Activated T-helper 17 cell treated with anti-CD3 and anti-CD28 coated beads, Interleukin-2, amount 50 U/mL, for 72 hours (primary cell): ENCODE measurements around the gene ERP29. TPM values are rescaled to one million over a fixed set of nuclear protein-coding genes. Genes with fewer than 3 reads are reported as not detected.

Experiments used
- ATAC-seq: fragments of 150-1000 bp; cut with Tn5 transposase; replicated peaks from 2 replicates; pipeline ENCODE4 v1.10.0; 2021; ENCODE audit warnings: mild to moderate bottlenecking, moderate library complexity
- H3K27ac Mint-ChIP-seq: one replicate; pipeline ENCODE4 v1.8.0; 2022; ENCODE audit warnings: mixed read lengths
- H3K27me3 Mint-ChIP-seq: one replicate; pipeline ENCODE4 v1.8.0; 2022; ENCODE audit warnings: mixed read lengths
- H3K36me3 Mint-ChIP-seq: one replicate; pipeline ENCODE4 v1.8.0; 2022; ENCODE audit warnings: low read depth, mild to moderate bottlenecking, mixed read lengths
- H3K4me1 Mint-ChIP-seq: one replicate; pipeline ENCODE4 v1.8.0; 2022; ENCODE audit warnings: mixed read lengths
- H3K4me3 Mint-ChIP-seq: one replicate; pipeline ENCODE4 v1.8.0; 2022; ENCODE audit warnings: mild to moderate bottlenecking, mixed read lengths
- H3K9me3 Mint-ChIP-seq: one replicate; pipeline ENCODE4 v1.8.0; 2022; ENCODE audit warnings: mixed read lengths
- total RNA-seq, 2 donors: library from RNA; stranded (reverse); gene quantifications; one replicate each; pipeline ENCODE4 v1.2.3, GENCODE V29; 2022

ERP29 gene
- 10 to 100 TPM; 68.5 to 93.0 TPM for total RNA-seq

DNA sequence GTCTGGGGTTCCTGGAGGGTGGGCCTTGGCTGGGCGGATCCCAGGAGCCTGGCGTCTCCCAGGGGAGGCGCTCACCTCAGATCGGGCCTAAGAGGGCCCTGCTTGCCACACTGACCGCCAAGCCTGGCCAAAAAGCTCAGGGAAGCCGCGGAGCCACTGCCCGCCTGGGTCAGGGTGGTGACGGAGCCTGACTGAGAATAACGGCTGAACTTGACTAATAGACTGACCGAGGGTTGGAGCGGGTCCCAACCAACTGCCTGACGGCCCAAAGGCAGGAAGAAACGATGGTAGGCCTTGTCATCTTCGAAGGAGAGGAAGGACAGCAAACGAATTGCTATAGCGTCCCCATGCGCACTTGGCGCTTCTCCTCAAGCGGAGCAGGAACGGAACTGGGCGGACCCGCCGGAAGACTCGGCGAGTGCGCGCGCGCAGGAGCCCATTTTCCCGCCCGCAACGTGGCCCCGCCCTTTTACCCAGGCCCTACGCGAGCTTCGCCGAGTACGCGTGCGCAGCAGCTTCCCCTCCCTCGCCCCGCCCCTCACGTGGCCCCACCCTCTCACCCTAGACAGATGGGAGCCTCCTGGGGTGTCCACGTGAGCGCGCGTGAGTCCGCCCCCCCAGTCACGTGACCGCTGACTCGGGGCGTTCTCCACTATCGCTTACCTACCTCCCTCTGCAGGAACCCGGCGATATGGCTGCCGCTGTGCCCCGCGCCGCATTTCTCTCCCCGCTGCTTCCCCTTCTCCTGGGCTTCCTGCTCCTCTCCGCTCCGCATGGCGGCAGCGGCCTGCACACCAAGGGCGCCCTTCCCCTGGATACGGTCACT, at the start of gene ERP29, which contains the start of gene TMEM116:
Gene ERP29, plus strand, starts transcription at position 652 of the 826 bp plus-strand sequence. Its CDS starts 40 bp downstream, at position 692.
Gene TMEM116, minus strand, starts transcription at position 391 of the 826 bp plus-strand sequence. CDS start 7,895 bp downstream, outside the sequence.
- H3K9me3 Mint-ChIP-seq = no peaks in the 10 kb centered on the region
- peak within 1 kb of the TSS; percentile 92 for H3K27ac Mint-ChIP-seq
- ATAC-seq = peak; percentile 83
- H3K27me3 Mint-ChIP-seq = no peaks in the 10 kb centered on the region
- H3K4me1 Mint-ChIP-seq = peaks cover 39% of the 10 kb centered on the region
- H3K4me3 Mint-ChIP-seq = peak within 1 kb of the TSS; percentile 96
- peaks cover 52% of the 10 kb centered on the region for H3K36me3 Mint-ChIP-seq

GRCh38 chr12:111964935-111965334, 48.3 kb upstream of the ERP29 start:
- H3K27me3 Mint-ChIP-seq = no peaks in the 10 kb centered on the region
- no peak for ATAC-seq
- peaks cover 54% of the 10 kb centered on the region for H3K36me3 Mint-ChIP-seq
- H3K4me1 Mint-ChIP-seq = peaks cover 18% of the 10 kb centered on the region
- peak overlapping the region; percentile 40 for H3K27ac Mint-ChIP-seq
- no peak overlapping the region for H3K4me3 Mint-ChIP-seq
- H3K9me3 Mint-ChIP-seq = peaks cover 1% of the 10 kb centered on the region

GRCh38 chr12:111971800-111972199, 41.4 kb upstream of the ERP29 start:
- no peak for ATAC-seq
- H3K27ac Mint-ChIP-seq = no peak overlapping the region
- no peak overlapping the region for H3K4me3 Mint-ChIP-seq
- H3K36me3 Mint-ChIP-seq = peaks cover 9% of the 10 kb centered on the region
- no peaks in the 10 kb centered on the region for H3K27me3 Mint-ChIP-seq
- peaks cover 14% of the 10 kb centered on the region for H3K4me1 Mint-ChIP-seq
- H3K9me3 Mint-ChIP-seq = no peaks in the 10 kb centered on the region

- H3K36me3 Mint-ChIP-seq = no peaks in the 10 kb centered on the region
- peak overlapping the region; percentile 69 for H3K27ac Mint-ChIP-seq
- peaks cover 11% of the 10 kb centered on the region for H3K4me1 Mint-ChIP-seq
- ATAC-seq = no peak
- H3K4me3 Mint-ChIP-seq = no peak overlapping the region
- no peaks in the 10 kb centered on the region for H3K27me3 Mint-ChIP-seq
- H3K9me3 Mint-ChIP-seq = no peaks in the 10 kb centered on the region
Measured at GRCh38 chr12:111975161-111975931, 37.9 kb upstream of the ERP29 start.

DNA sequence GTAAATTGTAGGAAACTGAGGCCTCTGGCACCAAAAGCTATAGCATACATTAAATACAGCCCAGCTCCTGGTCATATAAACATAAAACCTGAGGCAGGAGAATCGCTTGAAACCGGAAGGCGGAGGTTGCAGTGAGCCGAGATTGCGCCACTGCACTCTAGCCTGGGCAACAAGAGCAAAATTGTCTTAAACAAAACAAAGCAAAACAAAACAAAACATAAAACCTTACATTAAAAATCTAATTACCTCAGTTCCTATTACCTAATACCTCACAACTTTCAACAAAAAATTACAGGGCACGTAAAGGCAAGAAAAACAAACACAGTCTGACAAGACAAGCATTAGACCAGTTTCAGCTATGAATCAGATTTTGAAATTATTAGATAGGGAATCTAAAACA, 36.9 kb upstream of the ERP29 start:
- no peaks in the 10 kb centered on the region for H3K36me3 Mint-ChIP-seq
- peaks cover 12% of the 10 kb centered on the region for H3K4me1 Mint-ChIP-seq
- no peak for ATAC-seq
- no peaks in the 10 kb centered on the region for H3K9me3 Mint-ChIP-seq
- peak overlapping the region; percentile 14 for H3K27ac Mint-ChIP-seq
- H3K27me3 Mint-ChIP-seq = no peaks in the 10 kb centered on the region
- peak overlapping the region; percentile 2 for H3K4me3 Mint-ChIP-seq

DNA sequence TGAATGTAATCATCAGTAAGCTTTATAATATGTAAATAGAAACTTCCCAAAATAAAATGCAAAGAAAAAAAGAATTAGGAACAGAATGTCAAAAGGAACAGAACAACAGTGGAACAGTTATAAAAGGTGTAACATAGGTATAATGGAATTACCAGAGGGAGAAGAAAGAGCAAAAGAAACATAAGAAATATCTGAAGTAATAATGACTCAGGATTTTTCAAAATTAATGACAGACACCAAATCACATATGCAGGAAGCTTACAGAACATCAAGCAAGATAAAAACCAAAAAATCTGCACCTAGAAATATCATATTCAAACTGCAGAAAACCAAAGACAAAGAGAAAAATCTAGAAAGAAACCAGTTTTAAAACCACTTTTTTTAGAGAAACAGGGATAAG, 36.4 kb upstream of the ERP29 start:
- Mint-ChIP-seq H3K27me3 (no peaks in the 10 kb centered on the region), H3K9me3 (no peaks in the 10 kb centered on the region), H3K27ac (peak overlapping the region; percentile 14), H3K4me3 (peak overlapping the region; percentile 2), H3K4me1 (peaks cover 12% of the 10 kb centered on the region), H3K36me3 (no peaks in the 10 kb centered on the region)
- no peak for ATAC-seq

- no peaks in the 10 kb centered on the region for H3K9me3 Mint-ChIP-seq
- peak overlapping the region; percentile 33 for H3K4me3 Mint-ChIP-seq
- no peak for ATAC-seq
- H3K36me3 Mint-ChIP-seq = no peaks in the 10 kb centered on the region
- no peak overlapping the region for H3K27ac Mint-ChIP-seq
- H3K27me3 Mint-ChIP-seq = no peaks in the 10 kb centered on the region
- H3K4me1 Mint-ChIP-seq = peaks cover 12% of the 10 kb centered on the region
Measured at GRCh38 chr12:111978545-111978944, 34.7 kb upstream of the ERP29 start.

- Mint-ChIP-seq H3K9me3 (no peaks in the 10 kb centered on the region), H3K27me3 (no peaks in the 10 kb centered on the region), H3K4me1 (peaks cover 7% of the 10 kb centered on the region), H3K36me3 (no peaks in the 10 kb centered on the region), H3K27ac (no peak overlapping the region), H3K4me3 (no peak overlapping the region)
- no peak for ATAC-seq
Measured at GRCh38 chr12:111980598-111980997, 32.6 kb upstream of the ERP29 start.

DNA sequence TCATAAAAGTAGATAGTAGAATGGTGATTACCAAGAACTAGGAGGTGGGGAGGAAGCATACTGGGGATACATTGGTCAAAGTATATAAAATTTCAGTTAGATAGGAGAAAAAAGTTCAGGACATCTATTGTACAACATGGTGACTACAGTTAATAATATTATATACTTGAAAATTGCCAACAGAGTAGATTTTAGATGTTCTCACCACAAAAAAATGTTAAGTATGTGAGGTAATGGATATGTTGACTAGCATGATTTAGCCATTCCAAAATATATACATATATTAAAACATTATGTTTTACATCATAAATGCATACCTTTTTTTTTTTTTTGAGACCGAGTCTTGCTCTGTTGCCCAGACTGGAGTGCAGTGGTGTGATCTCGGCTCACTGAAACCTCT, 31.2 kb upstream of the ERP29 start:
- no peak overlapping the region for H3K27ac Mint-ChIP-seq
- H3K9me3 Mint-ChIP-seq = no peaks in the 10 kb centered on the region

DNA sequence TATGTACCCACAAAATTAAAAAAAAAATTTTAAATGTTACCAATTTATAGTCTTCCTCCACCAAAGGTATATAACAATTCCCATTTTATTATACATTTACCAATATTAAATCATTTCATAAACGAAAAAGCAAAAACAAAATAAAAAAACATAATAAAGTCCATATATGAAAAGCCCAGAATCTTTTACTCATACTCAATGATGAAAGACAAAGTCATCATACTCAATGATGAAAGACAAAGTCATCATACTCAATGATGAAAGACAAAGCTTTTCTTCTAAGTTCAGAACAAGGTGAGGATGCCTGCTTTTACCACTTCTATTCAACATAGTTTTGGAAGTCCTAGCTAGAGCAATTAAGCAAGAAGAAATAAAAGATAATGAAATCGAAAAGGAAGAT, 28.4 kb upstream of the ERP29 start:
- Mint-ChIP-seq H3K27me3 (no peaks in the 10 kb centered on the region), H3K4me1 (peaks cover 18% of the 10 kb centered on the region), H3K36me3 (peaks cover 10% of the 10 kb centered on the region), H3K9me3 (no peaks in the 10 kb centered on the region), H3K4me3 (no peak overlapping the region), H3K27ac (no peak overlapping the region)
- no peak for ATAC-seq

More for the DNA sequence above, 31.2 kb upstream of the ERP29 start:
- H3K4me1 Mint-ChIP-seq = peaks cover 7% of the 10 kb centered on the region
- no peak overlapping the region for H3K4me3 Mint-ChIP-seq
- no peaks in the 10 kb centered on the region for H3K36me3 Mint-ChIP-seq
- ATAC-seq = no peak
- no peaks in the 10 kb centered on the region for H3K27me3 Mint-ChIP-seq

- peaks cover 38% of the 10 kb centered on the region for H3K4me1 Mint-ChIP-seq
- H3K27ac Mint-ChIP-seq = peak overlapping the region; percentile 33
- peak overlapping the region; percentile 81 for H3K4me3 Mint-ChIP-seq
- H3K27me3 Mint-ChIP-seq = no peaks in the 10 kb centered on the region
- H3K9me3 Mint-ChIP-seq = no peaks in the 10 kb centered on the region
- peaks cover 11% of the 10 kb centered on the region for H3K36me3 Mint-ChIP-seq
- ATAC-seq = peak; percentile 57
Measured at GRCh38 chr12:111991535-111991934, 21.7 kb upstream of the ERP29 start.

DNA sequence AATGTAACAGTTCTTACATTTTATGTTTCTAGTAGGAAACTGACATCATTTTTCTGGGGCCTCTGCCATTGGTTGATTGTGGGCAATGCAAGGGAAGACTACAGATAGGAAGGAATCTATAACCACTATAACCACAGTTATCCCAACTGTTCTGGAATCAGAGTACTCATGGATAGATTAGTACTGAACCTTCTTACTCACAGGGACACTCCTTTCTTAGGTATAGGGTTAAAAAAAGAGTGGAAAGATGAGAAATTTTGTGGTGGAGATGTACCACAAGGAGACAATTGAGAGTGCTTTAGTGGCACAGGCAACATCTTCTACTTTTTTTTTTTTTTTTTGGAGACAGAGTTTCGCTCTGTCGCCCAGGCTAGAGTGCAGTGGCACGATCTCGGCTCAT, 21.3 kb upstream of the ERP29 start:
- peak overlapping the region; percentile 33 for H3K27ac Mint-ChIP-seq
- peak; percentile 55 for ATAC-seq
- peaks cover 43% of the 10 kb centered on the region for H3K4me1 Mint-ChIP-seq
- no peaks in the 10 kb centered on the region for H3K27me3 Mint-ChIP-seq
- H3K9me3 Mint-ChIP-seq = no peaks in the 10 kb centered on the region
- peaks cover 11% of the 10 kb centered on the region for H3K36me3 Mint-ChIP-seq
- H3K4me3 Mint-ChIP-seq = peak overlapping the region; percentile 81

DNA sequence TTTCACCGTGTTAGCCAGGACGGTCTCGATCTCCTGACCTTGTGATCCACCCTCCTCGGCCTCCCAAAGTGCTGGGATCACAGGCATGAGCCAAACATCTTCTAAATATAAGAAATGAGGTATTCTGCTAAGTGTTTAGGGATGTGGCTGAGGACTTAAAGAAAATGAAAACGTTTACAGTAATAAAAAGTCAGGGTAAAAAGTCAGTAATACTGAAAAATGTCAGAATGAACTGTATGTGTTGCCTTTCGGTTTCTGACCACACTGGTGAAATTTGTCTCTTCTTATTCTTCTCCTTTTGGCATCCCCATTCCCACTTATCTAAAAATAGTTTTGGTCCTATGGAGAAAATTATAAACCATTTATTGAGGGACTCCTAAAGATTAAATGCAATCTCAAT, 20.8 kb upstream of the ERP29 start:
- H3K27ac Mint-ChIP-seq = no peak overlapping the region
- H3K27me3 Mint-ChIP-seq = no peaks in the 10 kb centered on the region
- H3K9me3 Mint-ChIP-seq = no peaks in the 10 kb centered on the region
- H3K4me1 Mint-ChIP-seq = peaks cover 43% of the 10 kb centered on the region
- peaks cover 11% of the 10 kb centered on the region for H3K36me3 Mint-ChIP-seq
- peak; percentile 60 for ATAC-seq
- H3K4me3 Mint-ChIP-seq = peak overlapping the region; percentile 81

DNA sequence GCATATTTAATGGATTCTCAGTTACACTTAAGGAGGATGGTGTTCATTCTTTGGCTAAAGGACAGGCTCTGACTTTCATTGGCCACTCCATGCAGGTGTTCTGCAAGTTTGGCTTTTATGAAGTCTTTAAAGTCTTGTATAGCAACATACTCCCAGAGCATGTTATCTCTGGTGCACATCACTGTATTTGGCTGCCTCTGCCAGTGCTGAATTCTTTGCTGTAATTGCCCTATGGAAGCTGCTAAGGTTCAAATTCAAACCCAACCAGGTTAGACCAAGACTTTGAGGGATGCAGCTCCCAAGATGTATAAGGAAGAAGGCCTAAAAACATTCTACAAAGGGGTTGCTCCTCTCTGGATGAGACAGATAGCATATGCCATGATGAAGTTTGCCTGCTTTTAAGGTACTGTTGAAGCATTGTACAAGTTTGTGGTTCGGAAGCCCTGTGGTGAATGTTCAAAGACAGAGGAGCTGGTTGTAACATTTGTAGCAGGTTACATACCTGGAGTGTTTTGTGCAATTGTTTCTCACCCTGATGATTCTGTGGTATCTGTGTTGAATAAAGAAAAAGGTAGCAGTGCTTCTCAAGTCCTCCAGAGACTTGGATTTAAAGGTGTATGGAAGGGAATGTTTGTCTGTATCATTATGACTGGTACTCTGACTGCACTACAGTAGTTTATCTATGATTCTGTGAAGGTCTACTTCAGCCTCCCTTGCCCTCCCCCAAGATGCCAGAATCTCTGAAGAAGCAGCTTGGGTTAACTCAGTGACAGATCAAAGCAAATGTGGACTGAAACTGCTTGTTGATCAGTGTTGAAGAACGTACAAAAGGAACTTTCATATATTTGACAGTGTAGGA, 19.7 kb upstream of the ERP29 start:
- peaks cover 11% of the 10 kb centered on the region for H3K36me3 Mint-ChIP-seq
- H3K27me3 Mint-ChIP-seq = no peaks in the 10 kb centered on the region
- no peaks in the 10 kb centered on the region for H3K9me3 Mint-ChIP-seq
- peaks cover 47% of the 10 kb centered on the region for H3K4me1 Mint-ChIP-seq
- H3K27ac Mint-ChIP-seq = peak overlapping the region; percentile 9
- H3K4me3 Mint-ChIP-seq = peak overlapping the region; percentile 81
- peak; percentile 68 for ATAC-seq
